ENCODE results near the gene ZDHHC15. TPM values are rescaled to one million over a fixed set of nuclear protein-coding genes. Genes with fewer than 3 reads are reported as not detected.

Gene ZDHHC15
- total and polyA plus RNA-seq, 2 of the 8 experiments (the other 6 are each of a cell fraction or from before 2014, with no cell fraction given), result 1.7 to 3.5 TPM

- no peaks in the 10 kb centered on the region for H3K4me1 ChIP-seq (replicated peaks in 1 of 4; ENCODE audit: control insufficient read depth in 3 of 4, insufficient read depth in 4 of 4, low read length in 3 of 4)
- H3K79me1 ChIP-seq (ENCODE audit: low read depth, low read length), result no peaks in the 10 kb centered on the region
- H3K23ac ChIP-seq (ENCODE audit: insufficient read length), result no peak overlapping the region
- no peak overlapping the region for H3K4me2 ChIP-seq (ENCODE audit: insufficient read depth in 1 of 2, low read depth in 2 of 2, low read length in 2 of 2)
- H2BK120ac ChIP-seq (replicated peaks; ENCODE audit: low read depth, low read length), result no peak overlapping the region
- WGBS, 2 experiments (ENCODE audit: extremely low coverage in 1 of 2, insufficient coverage in 1 of 2, insufficient read length in 1 of 2, insufficient replicate concordance in 2 of 2, low coverage in 1 of 2, low lambda C conversion rate in 2 of 2, missing lambda C conversion rate in 1 of 2), result 100% methylated on average over 1 of the region's 1 CpG; no CpG with 5 or more reads in 1 of the 2 experiments
- H2BK20ac ChIP-seq (ENCODE audit: low read length), result no peak overlapping the region
- no peak overlapping the region for H3K18ac ChIP-seq (ENCODE audit: extremely low read depth, low read length)
- no peaks in the 10 kb centered on the region for H3K36me3 ChIP-seq (ENCODE audit: control insufficient read depth in 2 of 4, insufficient read depth in 4 of 4, low read length in 3 of 4)
- H3K79me2 ChIP-seq (ENCODE audit: control insufficient read depth in 1 of 2, insufficient read depth in 2 of 2, low read length in 2 of 2), result no peaks in the 10 kb centered on the region
- no peak overlapping the region for H2AK5ac ChIP-seq (ENCODE audit: low read depth, low read length)
- no peak overlapping the region for H2BK15ac ChIP-seq (ENCODE audit: low read length)
- H4K8ac ChIP-seq (ENCODE audit: extremely low read depth, insufficient read depth, low read length), result no peak overlapping the region
- no peak overlapping the region for H2AFZ ChIP-seq (ENCODE audit: low read length)
- no peak overlapping the region for H3K9ac ChIP-seq (replicated peaks in 1 of 4; ENCODE audit: extremely low read depth in 1 of 4, low read depth in 3 of 4, low read length in 3 of 4)
- H4K91ac ChIP-seq (replicated peaks; ENCODE audit: insufficient read length, low read length), result no peak overlapping the region
- ChIA-PET CTCF (ENCODE audit: partially characterized antibody) (no interaction called here), POLR2A (ENCODE audit: partially characterized antibody) (no interaction called here)
- no peak for FAIRE-seq
- H2BK5ac ChIP-seq (ENCODE audit: low read depth, low read length), result no peak overlapping the region
- no peak overlapping the region for H2BK12ac ChIP-seq (ENCODE audit: low read depth, low read length)
- H3K4me3 ChIP-seq (ENCODE audit: extremely low read depth in 1 of 4, insufficient read depth in 2 of 4, low read depth in 3 of 4, low read length in 4 of 4), result no peak overlapping the region
- no peaks in the 10 kb centered on the region for H3K27me3 ChIP-seq (replicated peaks in 1 of 4; ENCODE audit: control insufficient read depth in 3 of 4, extremely low read depth in 1 of 4, insufficient read depth in 3 of 4, low read length in 3 of 4)
- no peak overlapping the region for H3K14ac ChIP-seq (ENCODE audit: insufficient read length)
- H4K5ac ChIP-seq (ENCODE audit: insufficient read length, low read depth, low read length), result no peak overlapping the region
- no peak overlapping the region for H3K56ac ChIP-seq (replicated peaks; ENCODE audit: insufficient read length, low read depth, low read length)
- H4K20me1 ChIP-seq (replicated peaks in 1 of 2; ENCODE audit: control insufficient read depth in 1 of 2, insufficient read depth in 2 of 2, low read length in 2 of 2), result no peaks in the 10 kb centered on the region
- H3K4ac ChIP-seq (replicated peaks; ENCODE audit: insufficient read length, low read depth, low read length), result no peak overlapping the region
- TF ChIP-seq POU5F1 (IDR thresholded peaks at IDR 0.05; ENCODE audit: low read depth, low read length) (no peak), KDM4A (IDR thresholded peaks at IDR 0.05; ENCODE audit: low read depth, low read length, severe bottlenecking) (no peak), JUN (IDR thresholded peaks at IDR 0.05; ENCODE audit: low read depth, low read length) (no peak), HDAC2 (IDR thresholded peaks at IDR 0.05; ENCODE audit: borderline replicate concordance in 1 of 2, low read depth in 2 of 2, low read length in 2 of 2) (no peak), CHD2 (IDR thresholded peaks at IDR 0.05; ENCODE audit: low read length) (no peak), CREB1 (IDR thresholded peaks at IDR 0.05) (no peak), KDM5A (IDR thresholded peaks at IDR 0.05; ENCODE audit: low read length) (no peak)
- TF ChIP-seq, protein P1, sequence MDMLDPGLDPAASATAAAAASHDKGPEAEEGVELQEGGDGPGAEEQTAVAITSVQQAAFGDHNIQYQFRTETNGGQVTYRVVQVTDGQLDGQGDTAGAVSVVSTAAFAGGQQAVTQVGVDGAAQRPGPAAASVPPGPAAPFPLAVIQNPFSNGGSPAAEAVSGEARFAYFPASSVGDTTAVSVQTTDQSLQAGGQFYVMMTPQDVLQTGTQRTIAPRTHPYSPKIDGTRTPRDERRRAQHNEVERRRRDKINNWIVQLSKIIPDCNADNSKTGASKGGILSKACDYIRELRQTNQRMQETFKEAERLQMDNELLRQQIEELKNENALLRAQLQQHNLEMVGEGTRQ (IDR thresholded peaks at IDR 0.05; ENCODE audit: low read length), result no peak
- no peak for DNase-seq (ENCODE audit: low read depth in 1 of 2, low spot score in 2 of 2)
- H3K23me2 ChIP-seq (ENCODE audit: low read depth, low read length), result no peaks in the 10 kb centered on the region
- H3K9me3 ChIP-seq (ENCODE audit: insufficient read depth in 2 of 2, low read depth in 1 of 2, low read length in 1 of 2), result peaks cover 3 to 4% of the 10 kb centered on the region in 2 experiments; a peak in 2 of 4 replicates
- H3K27ac ChIP-seq (ENCODE audit: low read depth, low read length), result no peak overlapping the region
Observed at GRCh38 chrX:75483933-75484332, 38.9 kb downstream of the ZDHHC15 start.

Measured in H1 (cell line).